CD14-positive monocyte (primary cell): ENCODE data around the gene SCUBE3. TPM values are rescaled to one million over a fixed set of nuclear protein-coding genes. Genes with fewer than 3 reads are reported as not detected.

Experiments used
- DNase-seq, 3 donors: peaks; one replicate each; pipeline ENCODE4 v3.0.0-alpha.2; 2011 to 2022
- H2AFZ ChIP-seq: 2 replicates; pipeline ENCODE4 v1.6.0; 2012; ENCODE audit warnings: mild to moderate bottlenecking, low read depth, low read length, inconsistent platforms; ENCODE audit not compliant: insufficient read depth, poor library complexity, severe bottlenecking
- H3K27ac ChIP-seq, 2 donors: 1 replicate in 1 of 2; 2 replicates in 1 of 2; pipeline ENCODE4 v1.5.1; 2012 to 2013; ENCODE audit warnings: low read length in 2 of 2, control low read depth in 1 of 2, inconsistent platforms in 1 of 2, low read depth in 1 of 2, mild to moderate bottlenecking in 1 of 2
- H3K27me3 ChIP-seq, 2 donors: one replicate each; pipeline versions ENCODE4 v1.6.0 to v1.6.1; 2011 to 2013; ENCODE audit warnings: low read length in 2 of 2; ENCODE audit not compliant: control insufficient read depth in 2 of 2, insufficient read depth in 2 of 2
- H3K36me3 ChIP-seq, 2 donors: replicated peaks in 1 of 2; 1 replicate in 1 of 2; 2 replicates in 1 of 2; pipeline versions ENCODE4 v1.5.1 to v1.6.1; 2012 to 2013; ENCODE audit warnings: low read length in 2 of 2, control low read depth in 1 of 2, inconsistent platforms in 1 of 2, mild to moderate bottlenecking in 1 of 2; ENCODE audit not compliant: insufficient read depth in 2 of 2, control insufficient read depth in 1 of 2
- H3K4me1 ChIP-seq, 2 donors: 1 replicate in 1 of 2; 2 replicates in 1 of 2; pipeline versions ENCODE4 v1.5.1 to v1.6.1; 2012 to 2013; ENCODE audit warnings: low read length in 2 of 2, control low read depth in 1 of 2, inconsistent platforms in 1 of 2, mild to moderate bottlenecking in 1 of 2, moderate library complexity in 1 of 2; ENCODE audit not compliant: insufficient read depth in 2 of 2, control insufficient read depth in 1 of 2
- H3K4me2 ChIP-seq: replicated peaks from 2 replicates; pipeline ENCODE3; 2012; ENCODE audit warnings: low read length, moderate library complexity, mild to moderate bottlenecking; ENCODE audit not compliant: poor library complexity, severe bottlenecking; ENCODE audit errors: extremely low read depth
- H3K4me3 ChIP-seq, 3 experiments: fragments of 200-600 bp in 1 of 3; sonication (generic) in 1 of 3; replicated peaks in 1 of 3; 1 replicate in 2 of 3; 2 replicates in 1 of 3; pipeline ENCODE4 v1.5.1; 2011 to 2013; ENCODE audit warnings: low read length in 3 of 3, mild to moderate bottlenecking in 3 of 3, control low read depth in 2 of 3, low read depth in 2 of 3, inconsistent platforms in 1 of 3, moderate library complexity in 1 of 3
- H3K79me2 ChIP-seq: 2 replicates; pipeline ENCODE4 v1.6.0; 2012; ENCODE audit warnings: mild to moderate bottlenecking, control low read depth, inconsistent platforms, low read length, moderate library complexity; ENCODE audit not compliant: insufficient read depth
- H3K9ac ChIP-seq: 2 replicates; pipeline ENCODE4 v1.6.0; 2017; ENCODE audit warnings: low read length, mild to moderate bottlenecking; ENCODE audit not compliant: insufficient read depth, poor library complexity, severe bottlenecking
- H3K9me3 ChIP-seq, 2 donors: replicated peaks in 1 of 2; 1 replicate in 1 of 2; 2 replicates in 1 of 2; pipeline versions ENCODE4 v1.5.1 to v1.6.1; 2012 to 2013; ENCODE audit warnings: low read length in 2 of 2, control low read depth in 1 of 2; ENCODE audit not compliant: control insufficient read depth in 1 of 2, insufficient read depth in 1 of 2
- H4K20me1 ChIP-seq: 2 replicates; pipeline ENCODE4 v1.6.0; 2012; ENCODE audit warnings: mild to moderate bottlenecking, low read length, control low read depth, moderate library complexity; ENCODE audit not compliant: insufficient read depth
- H3K27ac Mint-ChIP-seq, 7 donors: one replicate each; pipeline ENCODE4 v1.8.0; 2020; ENCODE audit warnings: mild to moderate bottlenecking in 7 of 7, mixed read lengths in 7 of 7, moderate library complexity in 6 of 7, inconsistent platforms in 2 of 7
- H3K27me3 Mint-ChIP-seq, 3 donors: one replicate each; pipeline ENCODE4 v1.8.0; 2021 to 2022; ENCODE audit warnings: low read depth in 3 of 3, mild to moderate bottlenecking in 3 of 3, mixed read lengths in 3 of 3, moderate library complexity in 3 of 3, inconsistent platforms in 1 of 3
- H3K36me3 Mint-ChIP-seq, 2 donors: one replicate each; pipeline ENCODE4 v1.8.0; 2020; ENCODE audit warnings: mixed read lengths in 2 of 2, inconsistent platforms in 1 of 2, mild to moderate bottlenecking in 1 of 2
- H3K4me1 Mint-ChIP-seq: one replicate; pipeline ENCODE4 v1.8.0; 2020; ENCODE audit warnings: mild to moderate bottlenecking, mixed read lengths
- H3K4me3 Mint-ChIP-seq, 2 donors: one replicate each; pipeline ENCODE4 v1.8.0; 2020; ENCODE audit warnings: mild to moderate bottlenecking in 2 of 2, mixed read lengths in 2 of 2, moderate library complexity in 1 of 2
- H3K9me3 Mint-ChIP-seq, 7 donors: one replicate each; pipeline ENCODE4 v1.8.0; 2020 to 2022; ENCODE audit warnings: mixed read lengths in 7 of 7, mild to moderate bottlenecking in 6 of 7, moderate library complexity in 6 of 7, inconsistent platforms in 2 of 7
- CTCF ChIP-seq: fragments of 200-600 bp; IDR thresholded peaks from one replicate; pipeline ENCODE4 v1.8.0; 2022; ENCODE audit warnings: antibody characterized with exemption, mild to moderate bottlenecking
- WGBS: methylation state at CpG from one replicate; pipeline ENCODE4 v1.1.5; 2013; ENCODE audit warnings: missing lambda C conversion rate; ENCODE audit not compliant: insufficient coverage; 5-methylcytosine and 5-hydroxymethylcytosine counted together
- intact Hi-C, 2 donors: fragments of 100-400 bp; cut with micrococcal nuclease; formaldehyde crosslinking; loops; one replicate each; pipeline versions ENCODE4 v1.15.0 to v1.15.1; 2023
- polyA plus RNA-seq, 3 donors: library from polyadenylated mRNA; depleted of rRNA in 1 of 3; unstranded in 2 of 3; stranded (reverse) in 1 of 3; fragments of 300-500 nt in 2 of 3; fragments of >200 nt in 1 of 3; fragmentation: Illumina TruSeq in 2 of 3; gene quantifications; 1 replicate in 2 of 3; 2 replicates in 1 of 3; pipeline ENCODE4 v1.2.3, GENCODE V29; 2012 to 2021

Gene SCUBE3
- polyA plus RNA-seq, 3 donors = not detected

DNA sequence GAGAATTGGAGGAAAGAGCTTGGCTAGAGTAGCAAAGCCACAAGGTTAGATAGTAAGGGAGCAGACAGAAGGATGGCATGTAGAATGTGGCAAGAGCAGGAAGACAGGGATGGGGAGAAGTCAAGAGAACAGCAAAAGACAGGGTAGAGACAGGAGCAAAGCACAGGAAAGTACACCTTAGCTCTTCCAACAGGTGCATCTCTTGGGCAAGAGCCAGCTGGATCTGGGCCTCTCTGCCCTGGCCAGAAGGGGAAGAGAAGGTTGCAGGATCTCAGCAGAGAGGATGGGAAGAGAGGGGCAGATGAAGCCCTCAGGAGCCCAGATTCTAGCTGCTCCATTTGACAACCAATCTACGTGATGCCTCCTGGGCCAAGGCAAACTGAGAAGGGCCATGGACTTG lies 16.7 kb downstream of the SCUBE3 start:
- no peaks in the 10 kb centered on the region for H4K20me1 ChIP-seq
- WGBS = no CpG with 5 or more reads among the region's 1 CpG
- no peak overlapping the region for H2AFZ ChIP-seq
- peak overlapping the region in 1 of 7 donors; percentile 10 for H3K27ac Mint-ChIP-seq
- peaks cover 0 to 2% of the 10 kb centered on the region in 2 donors for H3K36me3 Mint-ChIP-seq
- peaks cover 0 to 5% of the 10 kb centered on the region in 2 donors for H3K9me3 ChIP-seq
- no peaks in the 10 kb centered on the region for H3K36me3 ChIP-seq
- H3K4me3 Mint-ChIP-seq = no peak overlapping the region
- no peak for DNase-seq
- TF ChIP-seq CTCF = no peak
- intact Hi-C loops = no loop called here
- no peak overlapping the region for H3K9ac ChIP-seq
- peaks cover 8 to 19% (median 15%) of the 10 kb centered on the region in 3 donors for H3K27me3 Mint-ChIP-seq
- no peaks in the 10 kb centered on the region for H3K4me1 Mint-ChIP-seq
- H3K79me2 ChIP-seq = no peaks in the 10 kb centered on the region
- H3K4me3 ChIP-seq = no peak overlapping the region
- no peak overlapping the region for H3K27ac ChIP-seq
- H3K27me3 ChIP-seq = peaks cover 0 to 2% of the 10 kb centered on the region in 2 donors
- H3K9me3 Mint-ChIP-seq = peaks cover 0 to 14% (median 2%) of the 10 kb centered on the region in 7 donors
- H3K4me1 ChIP-seq = no peaks in the 10 kb centered on the region
- no peak overlapping the region for H3K4me2 ChIP-seq

DNA sequence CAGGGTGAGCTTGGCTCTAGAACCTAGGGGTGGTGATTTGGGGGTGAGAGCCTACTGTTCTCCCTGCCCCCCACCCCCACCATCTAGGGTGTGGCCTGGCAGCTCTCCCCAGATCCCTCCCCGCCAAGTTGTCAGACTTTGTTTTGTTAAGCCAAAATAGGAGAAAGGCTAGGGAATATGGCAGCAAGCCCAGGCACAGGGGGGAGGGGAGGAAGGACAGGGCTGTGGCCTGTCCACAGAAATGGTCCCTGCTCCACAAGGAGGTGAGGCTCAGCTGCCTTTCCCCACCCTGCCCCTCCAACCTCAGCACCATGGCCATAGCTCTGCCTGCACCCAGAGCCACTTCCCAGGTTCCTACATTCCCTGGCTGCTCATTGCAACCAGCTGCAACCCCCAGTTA lies 17.2 kb downstream of the SCUBE3 start:
- Mint-ChIP-seq H3K4me1 (no peaks in the 10 kb centered on the region), H3K36me3 (peaks cover 0 to 2% of the 10 kb centered on the region in 2 donors), H3K9me3 (peaks cover 0 to 14% (median 3%) of the 10 kb centered on the region in 7 donors), H3K4me3 (no peak overlapping the region), H3K27ac (no peak overlapping the region), H3K27me3 (peaks cover 6 to 17% (median 13%) of the 10 kb centered on the region in 3 donors)
- Histone ChIP-seq H3K9ac (no peak overlapping the region), H3K4me2 (no peak overlapping the region), H3K4me3 (no peak overlapping the region), H3K27me3 (peaks cover 0 to 2% of the 10 kb centered on the region in 2 donors), H3K9me3 (peaks cover 0 to 5% of the 10 kb centered on the region in 2 donors), H3K79me2 (no peaks in the 10 kb centered on the region), H3K4me1 (no peaks in the 10 kb centered on the region), H3K27ac (no peak overlapping the region), H2AFZ (no peak overlapping the region), H3K36me3 (no peaks in the 10 kb centered on the region), H4K20me1 (no peaks in the 10 kb centered on the region)
- no CpG with 5 or more reads among the region's 1 CpG for WGBS
- DNase-seq = no peak
- no peak for TF ChIP-seq CTCF
- intact Hi-C loops = no loop called here
